GM23248 (cell line): ENCODE data around the gene CDRT4.

Experiments used
- EZH2 ChIP-seq: fragments of 200-600 bp; sonication (generic); IDR thresholded peaks from 2 replicates; pipeline ENCODE4 v1.6.1; 2018; ENCODE audit warnings: antibody characterized with exemption, mild to moderate bottlenecking; ENCODE audit not compliant: insufficient read depth, poor library complexity, severe bottlenecking
- EZH2phosphoT487 ChIP-seq: fragments of 200-600 bp; sonication (generic); IDR thresholded peaks from 2 replicates; pipeline ENCODE4 v1.6.1; 2018; ENCODE audit warnings: antibody characterized with exemption, moderate library complexity, mild to moderate bottlenecking, low read depth; ENCODE audit not compliant: insufficient read depth

GRCh38 chr17:15479703-15480102 is 12.3 kb upstream of the CDRT4 start:
- no peak for TF ChIP-seq EZH2
- no peak for TF ChIP-seq EZH2phosphoT487
